PC-3 (cell line): Measurements from ENCODE around the gene NPAS1. TPM values are rescaled to one million over a fixed set of nuclear protein-coding genes. Genes with fewer than 3 reads are reported as not detected.

Source experiments
- ATAC-seq: fragments of 200-7000 bp; cut with Tn5 transposase; 2 replicates; pipeline ENCODE4 v1.9.1; 2020; ENCODE audit warnings: mild to moderate bottlenecking, moderate library complexity
- BruUV-seq: library from RNA; stranded (reverse); fragments of 400-500 nt; replicated peaks from 2 replicates; lab custom pipeline; 2021; lab: Mats Ljungman, UMichigan
- CTCF ChIA-PET: fragments of 300-600 bp; sonication (Branson Sonifier 250); formaldehyde crosslinking; loops from one replicate; lab custom pipeline; 2022; ENCODE audit warnings: antibody characterized with exemption; lab: Charles Lee
- POLR2A ChIA-PET: fragments of 300-600 bp; sonication (Branson Sonifier 250); formaldehyde crosslinking; loops from one replicate; lab custom pipeline; 2022; ENCODE audit warnings: antibody characterized with exemption; ENCODE audit not compliant: unreplicated experiment; lab: Charles Lee
- DNase-seq: peaks from one replicate; pipeline ENCODE4 v3.0.0-alpha.2; 2015
- H2AFZ ChIP-seq: fragments of 300-600 bp; sonication (generic); 2 replicates; pipeline ENCODE4 v1.6.0; 2016; ENCODE audit warnings: antibody characterized with exemption, low read length
- H3F3A ChIP-seq: fragments of 300-600 bp; sonication (generic); one replicate; pipeline ENCODE4 v1.6.0; 2017; ENCODE audit warnings: antibody characterized with exemption, low read length, control low read depth, mild to moderate bottlenecking; ENCODE audit not compliant: unreplicated experiment
- H3K27ac ChIP-seq: fragments of 300-600 bp; sonication (generic); 2 replicates; pipeline ENCODE4 v1.5.1; 2016; ENCODE audit warnings: mild to moderate bottlenecking, low read length
- H3K27me3 ChIP-seq: fragments of 300-600 bp; sonication (generic); 2 replicates; pipeline ENCODE4 v1.6.1; 2016; ENCODE audit warnings: low read length, mixed read lengths
- H3K36me3 ChIP-seq: fragments of 300-600 bp; sonication (generic); 2 replicates; pipeline ENCODE4 v1.6.1; 2016; ENCODE audit warnings: low read depth, mixed run types, low read length, mixed read lengths
- H3K4me1 ChIP-seq: fragments of 300-600 bp; sonication (generic); 2 replicates; pipeline ENCODE4 v1.5.1; 2016; ENCODE audit warnings: low read length; ENCODE audit not compliant: insufficient read depth
- H3K4me2 ChIP-seq: fragments of 300-600 bp; sonication (generic); 2 replicates; pipeline ENCODE4 v1.6.0; 2016; ENCODE audit warnings: low read length
- H3K4me3 ChIP-seq: fragments of 300-600 bp; sonication (generic); 2 replicates; pipeline ENCODE4 v1.5.1; 2016; ENCODE audit warnings: mild to moderate bottlenecking, low read length, mixed read lengths
- H3K79me2 ChIP-seq: fragments of 300-600 bp; sonication (generic); 2 replicates; pipeline ENCODE4 v1.6.1; 2017; ENCODE audit warnings: low read length, mixed read lengths
- H3K9ac ChIP-seq: fragments of 300-600 bp; sonication (generic); 2 replicates; pipeline ENCODE4 v1.6.0; 2016; ENCODE audit warnings: mild to moderate bottlenecking, low read length
- H3K9me2 ChIP-seq: fragments of 300-600 bp; sonication (generic); replicated peaks from 2 replicates; pipeline ENCODE4 v1.6.1; 2016; ENCODE audit warnings: mixed run types, low read length, mixed read lengths
- H3K9me3 ChIP-seq: fragments of 300-600 bp; sonication (generic); 2 replicates; pipeline ENCODE4 v1.6.1; 2016; ENCODE audit warnings: low read length, mixed read lengths
- H4K20me1 ChIP-seq: fragments of 300-600 bp; sonication (generic); 2 replicates; pipeline ENCODE4 v1.6.1; 2016; ENCODE audit warnings: low read length, mixed read lengths
- EZH2 ChIP-seq: fragments of 300-600 bp; sonication (generic); IDR thresholded peaks from one replicate; pipeline ENCODE4 v1.6.1; 2017; ENCODE audit warnings: antibody characterized with exemption, mild to moderate bottlenecking, low read length; ENCODE audit not compliant: unreplicated experiment
- EZH2phosphoT487 ChIP-seq: fragments of 300-600 bp; sonication (generic); IDR thresholded peaks from 2 replicates; pipeline ENCODE4 v1.6.1; 2018; ENCODE audit warnings: mild to moderate bottlenecking, antibody characterized with exemption, low read length, borderline replicate concordance
- intact Hi-C: fragments of 100-400 bp; cut with micrococcal nuclease; formaldehyde crosslinking; loops from 2 replicates; pipeline ENCODE4 v1.9.0; 2023
- total RNA-seq: library from RNA; depleted of rRNA; stranded (reverse); fragments of >200 nt; gene quantifications from 2 replicates; pipeline ENCODE4 v1.2.3, GENCODE V29; 2014
- TF ChIP-seq, protein P1 (sequence below): fragments of 300-600 bp; sonication (generic); conservative IDR thresholded peaks from 2 replicates; pipeline ENCODE4 v1.5.1; 2017; ENCODE audit warnings: antibody characterized with exemption, low read depth, mild to moderate bottlenecking, low read length

NPAS1 gene
- total RNA-seq, 1 experiment from 2014 or later = 1.6 TPM

DNA sequence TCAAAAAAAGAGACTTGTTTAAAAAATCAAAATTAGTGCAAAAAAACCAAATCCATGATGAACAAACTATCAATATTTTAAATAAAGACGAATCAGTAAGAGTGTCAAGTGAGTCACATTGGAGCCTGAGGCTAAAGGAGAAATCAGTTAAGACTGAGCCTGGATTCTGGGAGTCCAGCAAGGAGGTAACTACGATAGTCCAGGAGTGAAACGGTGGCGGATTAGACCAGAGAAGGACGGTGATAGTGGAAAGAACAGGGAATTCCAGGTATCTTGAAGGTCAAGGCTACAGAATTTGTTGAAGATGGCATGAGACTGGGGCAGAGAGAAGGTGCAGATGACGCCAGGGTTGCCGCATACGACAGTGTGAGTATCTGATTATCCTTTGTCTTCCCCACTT, 7.0 kb upstream of the NPAS1 start:
- Histone ChIP-seq H4K20me1 (no peaks in the 10 kb centered on the region), H3K9me3 (no peaks in the 10 kb centered on the region), H3K27ac (no peak overlapping the region), H3K9ac (no peak overlapping the region), H3K79me2 (no peaks in the 10 kb centered on the region), H3K9me2 (no peaks in the 10 kb centered on the region), H3K4me3 (peak overlapping the region; percentile 56), H3K27me3 (no peaks in the 10 kb centered on the region), H3F3A (no peaks in the 10 kb centered on the region), H3K4me1 (peaks cover 4% of the 10 kb centered on the region), H3K4me2 (peak overlapping the region; percentile 79), H2AFZ (peak overlapping the region; percentile 74), H3K36me3 (no peaks in the 10 kb centered on the region)
- ChIA-PET POLR2A (no interaction called here), CTCF (interaction anchor here (0.6 to 1.2 kb wide), 3 partner anchors 23 to 119 kb away, joined by 3 to 4 read pairs (median 3); no protein-coding TSS in a partner anchor)
- no TSS peak for BruUV-seq
- no peak for DNase-seq
- intact Hi-C loops = loop anchor here (1.0 kb wide), 1 partner anchor 20 kb away; no protein-coding TSS in a partner anchor
- TF ChIP-seq, protein P1, sequence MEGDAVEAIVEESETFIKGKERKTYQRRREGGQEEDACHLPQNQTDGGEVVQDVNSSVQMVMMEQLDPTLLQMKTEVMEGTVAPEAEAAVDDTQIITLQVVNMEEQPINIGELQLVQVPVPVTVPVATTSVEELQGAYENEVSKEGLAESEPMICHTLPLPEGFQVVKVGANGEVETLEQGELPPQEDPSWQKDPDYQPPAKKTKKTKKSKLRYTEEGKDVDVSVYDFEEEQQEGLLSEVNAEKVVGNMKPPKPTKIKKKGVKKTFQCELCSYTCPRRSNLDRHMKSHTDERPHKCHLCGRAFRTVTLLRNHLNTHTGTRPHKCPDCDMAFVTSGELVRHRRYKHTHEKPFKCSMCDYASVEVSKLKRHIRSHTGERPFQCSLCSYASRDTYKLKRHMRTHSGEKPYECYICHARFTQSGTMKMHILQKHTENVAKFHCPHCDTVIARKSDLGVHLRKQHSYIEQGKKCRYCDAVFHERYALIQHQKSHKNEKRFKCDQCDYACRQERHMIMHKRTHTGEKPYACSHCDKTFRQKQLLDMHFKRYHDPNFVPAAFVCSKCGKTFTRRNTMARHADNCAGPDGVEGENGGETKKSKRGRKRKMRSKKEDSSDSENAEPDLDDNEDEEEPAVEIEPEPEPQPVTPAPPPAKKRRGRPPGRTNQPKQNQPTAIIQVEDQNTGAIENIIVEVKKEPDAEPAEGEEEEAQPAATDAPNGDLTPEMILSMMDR = no peak
- TF ChIP-seq EZH2phosphoT487 (no peak), EZH2 (no peak)
- peak; percentile 68 for ATAC-seq

DNA sequence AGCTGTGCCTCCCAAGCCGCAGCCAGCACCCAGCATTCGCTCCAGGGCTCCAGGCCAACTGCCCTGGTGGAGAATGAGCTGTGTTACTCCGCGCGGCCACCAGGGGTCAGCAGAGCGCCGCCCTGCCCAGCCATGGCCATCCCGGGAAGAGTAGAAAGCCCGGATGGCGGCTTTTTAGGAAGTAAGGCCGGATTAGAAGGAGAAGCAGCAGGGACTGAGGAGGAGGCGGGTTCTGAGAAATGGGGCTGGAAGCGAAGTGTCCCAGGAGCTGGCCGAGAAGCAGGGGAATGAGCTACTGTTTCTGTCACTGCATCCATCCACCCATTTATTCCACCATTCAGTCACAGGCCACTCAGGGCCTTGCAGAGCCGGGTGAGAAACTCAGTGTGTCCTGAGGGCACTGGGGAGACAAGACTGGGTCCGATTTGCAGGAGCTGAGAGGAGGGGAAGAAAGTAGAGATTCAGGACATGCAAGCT, 6.6 kb upstream of the NPAS1 start:
- TF ChIP-seq EZH2phosphoT487 = no peak
- TF ChIP-seq, protein P1 = peak; percentile 92
- ChIA-PET POLR2A (no interaction called here), CTCF (interaction anchor here (0.6 to 1.2 kb wide), 3 partner anchors 22 to 119 kb away, joined by 3 to 4 read pairs (median 3); no protein-coding TSS in a partner anchor)
- Histone ChIP-seq H3K4me3 (peak overlapping the region; percentile 56), H3K36me3 (no peaks in the 10 kb centered on the region), H3K9me2 (no peaks in the 10 kb centered on the region), H3K27ac (no peak overlapping the region), H3K27me3 (no peaks in the 10 kb centered on the region), H3K9ac (no peak overlapping the region), H3K4me2 (peak overlapping the region; percentile 79), H3K9me3 (no peaks in the 10 kb centered on the region), H4K20me1 (no peaks in the 10 kb centered on the region), H3K79me2 (no peaks in the 10 kb centered on the region), H2AFZ (peak overlapping the region; percentile 74), H3K4me1 (peaks cover 4% of the 10 kb centered on the region), H3F3A (no peaks in the 10 kb centered on the region)
- ATAC-seq = peak; percentile 90
- BruUV-seq = no TSS peak
- intact Hi-C loops = loop anchor here (1.0 kb wide), 1 partner anchor 19 kb away; no protein-coding TSS in a partner anchor
- peak; percentile 79 for DNase-seq

DNA sequence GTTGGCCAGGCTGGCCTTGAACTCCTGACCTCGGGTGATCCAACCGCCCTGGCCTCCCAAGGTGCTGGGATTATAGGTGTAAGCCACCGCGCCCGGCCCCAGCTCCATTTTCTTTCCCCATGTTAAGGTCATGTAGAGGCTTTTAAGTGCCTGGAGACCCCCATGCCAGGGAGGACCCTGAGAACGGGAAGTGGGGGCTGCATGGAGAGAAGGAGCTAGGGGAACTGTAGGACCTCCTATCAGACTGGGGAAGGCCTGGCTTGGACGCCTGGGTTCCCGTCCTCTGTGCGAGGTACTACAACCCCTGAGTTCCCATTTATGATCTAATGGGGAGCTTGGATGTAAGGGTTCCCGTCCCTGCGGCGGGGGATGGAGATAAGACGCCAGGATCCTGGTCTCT, 714 bp upstream of the NPAS1 start:
- H3K27ac ChIP-seq = no peak overlapping the region
- peaks cover 9% of the 10 kb centered on the region; the same call in 1 of the 2 replicates for H3K4me1 ChIP-seq
- H3K79me2 ChIP-seq = no peaks in the 10 kb centered on the region
- no TSS peak for BruUV-seq
- no peaks in the 10 kb centered on the region for H3K9me2 ChIP-seq
- no peaks in the 10 kb centered on the region for H4K20me1 ChIP-seq
- no peak for DNase-seq
- ATAC-seq = no peak
- H3K36me3 ChIP-seq = no peaks in the 10 kb centered on the region
- TF ChIP-seq EZH2 (no peak), EZH2phosphoT487 (no peak)
- TF ChIP-seq, protein P1 = no peak
- no peaks in the 10 kb centered on the region for H3F3A ChIP-seq
- H2AFZ ChIP-seq = no peak overlapping the region
- H3K4me2 ChIP-seq = no peak overlapping the region
- ChIA-PET CTCF (no interaction called here), POLR2A (no interaction called here)
- no peak overlapping the region for H3K4me3 ChIP-seq
- no peaks in the 10 kb centered on the region for H3K9me3 ChIP-seq
- peaks cover 35% of the 10 kb centered on the region for H3K27me3 ChIP-seq
- no peak overlapping the region for H3K9ac ChIP-seq
- intact Hi-C loops = no loop called here
